ENCODE results near the gene ABHD17B.

DNA sequence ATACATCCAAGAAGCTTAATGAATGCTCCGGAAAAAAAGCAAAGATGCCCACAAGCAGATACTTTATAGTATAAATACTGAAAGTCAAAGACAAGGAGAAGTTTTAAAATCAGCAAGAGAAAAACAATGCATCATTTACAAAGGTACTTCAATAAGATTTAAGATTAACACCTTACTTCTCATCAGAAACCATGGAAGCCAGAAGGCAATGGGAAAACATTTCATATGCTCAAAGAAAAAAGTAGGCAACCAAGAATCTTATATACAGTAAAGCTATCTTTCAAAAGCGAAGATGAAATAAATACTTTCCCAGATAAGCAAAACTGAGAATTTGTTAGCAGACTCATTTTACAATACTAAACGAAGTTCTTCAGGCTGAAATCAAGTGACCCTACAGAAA is 51.1 kb downstream of the ABHD17B start:
- TF ChIP-seq CTCF (IDR thresholded peaks at IDR 0.05; ENCODE audit: low read depth, low read length, missing input control) (no peak), TAF1 (conservative IDR thresholded peaks at IDR 0.05) (no peak), FOXA1 (IDR thresholded peaks at IDR 0.05) (no peak), GABPA (IDR thresholded peaks at IDR 0.05 in 1 of 2, conservative IDR thresholded peaks at IDR 0.05 in 1 of 2) (no peak), HNF4G (IDR thresholded peaks at IDR 0.05) (no peak), SP1 (IDR thresholded peaks at IDR 0.05) (no peak), RAD21 (IDR thresholded peaks at IDR 0.05) (no peak), ATF3 (IDR thresholded peaks at IDR 0.05) (no peak), NR2F2 (IDR thresholded peaks at IDR 0.05) (no peak), REST (IDR thresholded peaks at IDR 0.05) (no peak), RXRA (IDR thresholded peaks at IDR 0.05) (no peak), JUND (IDR thresholded peaks at IDR 0.05) (no peak)
- TF ChIP-seq, protein P1, sequence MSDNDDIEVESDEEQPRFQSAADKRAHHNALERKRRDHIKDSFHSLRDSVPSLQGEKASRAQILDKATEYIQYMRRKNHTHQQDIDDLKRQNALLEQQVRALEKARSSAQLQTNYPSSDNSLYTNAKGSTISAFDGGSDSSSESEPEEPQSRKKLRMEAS (IDR thresholded peaks at IDR 0.05), result no peak
